Muscle of arm (tissue), 12 donors: ENCODE measurements around the gene LDAH. TPM values are rescaled to one million over a fixed set of nuclear protein-coding genes. Genes with fewer than 3 reads are reported as not detected.

Experiments
- DNase-seq: peaks from one replicate; pipeline ENCODE4 v3.0.0-alpha.2; 2013
- polyA plus RNA-seq, 12 donors: library from polyadenylated mRNA; unstranded; fragments of 120-200 nt; gene quantifications; one replicate each; pipeline ENCODE4 v1.2.1, GENCODE V29; 2013; ENCODE audit not compliant: insufficient read length in 12 of 12

Gene LDAH
- polyA plus RNA-seq, 12 donors = 8.4 to 18.4 (median 10.8) TPM; not detected in 1

- no peak for DNase-seq
Measured at GRCh38 chr2:20653695-20654534, 169.0 kb downstream of the LDAH start.

GRCh38 chr2:20652673-20653575, 170.0 kb downstream of the LDAH start:
- no peak for DNase-seq

- no peak for DNase-seq
Measured at GRCh38 chr2:20652141-20652540, 170.8 kb downstream of the LDAH start.

DNA sequence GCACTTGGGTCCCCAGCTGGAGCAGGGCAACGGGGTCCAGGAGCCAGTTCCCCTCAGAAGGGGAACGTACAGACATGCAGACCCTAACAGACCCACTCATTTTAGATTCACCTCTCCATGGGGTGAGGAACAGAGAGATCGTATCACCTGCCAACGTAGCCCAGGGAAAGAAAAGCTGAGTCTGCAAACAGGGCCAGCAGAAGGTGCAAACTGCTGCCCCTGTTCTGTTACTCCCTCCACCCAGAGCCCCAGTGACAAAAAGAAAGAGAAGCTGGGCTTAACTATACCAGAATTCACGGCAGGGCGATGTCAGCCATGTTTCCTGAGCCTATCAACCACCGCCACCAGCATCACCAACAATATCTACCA, 171.2 kb downstream of the LDAH start:
- no peak for DNase-seq

GRCh38 chr2:20650877-20651730, 171.8 kb downstream of the LDAH start, which contains the start of gene HS1BP3:
Gene HS1BP3, minus strand, starts transcription at chr2:20651098. Its CDS starts 35 bp downstream, at chr2:20651063.
- DNase-seq = peak; percentile 86

GRCh38 chr2:20650393-20650876, 172.5 kb downstream of the LDAH start:
- DNase-seq = no peak

GRCh38 chr2:20649976-20650375, 172.9 kb downstream of the LDAH start:
- DNase-seq = no peak

DNA sequence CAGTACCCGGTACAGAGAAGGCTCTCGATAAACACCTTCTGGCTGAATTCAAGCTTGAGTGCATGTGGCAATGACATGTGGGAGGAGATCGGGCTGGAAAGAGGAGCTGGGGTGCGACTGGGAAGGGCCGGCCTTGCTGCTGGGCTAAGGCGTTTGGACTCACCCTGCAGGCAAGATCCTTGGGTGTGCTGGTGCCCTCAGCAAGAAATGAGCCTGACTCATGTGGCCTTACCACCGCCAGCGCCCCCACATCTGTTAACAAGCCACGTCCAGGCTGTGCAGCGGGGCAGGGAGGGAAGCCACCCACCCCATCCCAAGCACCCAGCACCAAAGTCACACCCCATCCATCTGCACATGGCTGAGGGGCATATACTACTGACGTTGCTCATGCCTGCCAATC, 173.3 kb downstream of the LDAH start:
- no peak for DNase-seq

- DNase-seq = no peak
Measured at GRCh38 chr2:20648831-20649230, 174.1 kb downstream of the LDAH start.

DNA sequence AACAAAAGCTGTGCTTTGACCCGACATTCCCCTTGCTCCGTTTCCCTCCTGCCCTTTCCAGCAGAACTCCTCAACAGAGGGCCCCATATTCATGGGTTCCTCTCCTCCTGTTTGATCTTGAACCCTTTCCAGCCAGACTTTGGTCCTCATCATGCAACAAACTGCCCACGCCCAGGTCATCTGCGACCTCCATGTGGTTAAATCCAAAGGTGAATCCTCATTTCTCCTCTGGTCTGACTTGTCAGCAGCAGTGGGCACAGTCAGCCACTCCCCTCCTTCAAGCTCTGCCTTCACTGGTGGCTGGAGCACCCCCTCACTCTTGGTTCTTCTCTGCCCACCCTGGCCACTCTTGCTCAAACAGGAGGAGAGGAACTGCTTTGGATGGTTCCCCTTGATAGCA, 174.7 kb downstream of the LDAH start:
- no peak for DNase-seq

DNA sequence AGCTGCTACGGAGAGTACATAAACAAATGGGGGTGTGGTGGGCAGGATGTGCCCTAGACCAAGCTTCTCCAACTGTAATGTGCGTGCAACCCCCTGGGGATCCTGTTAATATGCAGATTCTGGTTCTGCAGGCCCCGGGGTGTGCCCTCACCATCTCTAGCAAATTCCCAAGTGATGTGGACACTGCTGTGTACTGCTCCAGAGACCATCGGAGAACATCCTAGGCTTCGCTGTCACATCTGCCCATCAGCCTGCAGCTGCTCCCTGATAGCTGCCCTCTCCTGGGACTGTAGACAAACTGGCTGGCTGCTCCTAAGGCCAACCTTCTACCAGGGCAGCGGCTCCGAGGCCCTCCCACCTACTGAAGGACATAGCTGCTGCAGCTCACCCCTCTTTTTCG, 175.2 kb downstream of the LDAH start:
- no peak for DNase-seq

- no peak for DNase-seq
Measured at GRCh38 chr2:20647211-20647610, 175.7 kb downstream of the LDAH start.

GRCh38 chr2:20646446-20646845, 176.5 kb downstream of the LDAH start:
- no peak for DNase-seq

DNA sequence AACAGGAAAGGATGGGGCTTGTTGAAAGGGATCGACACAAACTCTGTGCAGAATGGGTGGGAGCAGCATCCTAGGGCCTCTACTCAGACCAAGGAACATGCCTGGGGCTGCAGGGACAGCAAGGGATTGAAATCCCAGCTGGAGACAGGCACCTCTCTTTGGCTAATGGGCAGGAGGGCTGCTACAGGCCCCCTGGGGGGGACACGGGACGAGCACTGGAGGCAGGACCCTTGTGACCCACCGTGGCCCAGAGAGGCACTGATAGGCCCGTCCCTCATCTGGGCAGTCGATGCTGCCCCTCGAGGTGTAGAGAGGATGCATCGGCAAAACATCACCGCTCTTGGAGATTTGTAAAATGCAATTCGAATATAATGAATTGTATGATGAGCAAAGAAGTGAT, 177.1 kb downstream of the LDAH start:
- DNase-seq = no peak

DNA sequence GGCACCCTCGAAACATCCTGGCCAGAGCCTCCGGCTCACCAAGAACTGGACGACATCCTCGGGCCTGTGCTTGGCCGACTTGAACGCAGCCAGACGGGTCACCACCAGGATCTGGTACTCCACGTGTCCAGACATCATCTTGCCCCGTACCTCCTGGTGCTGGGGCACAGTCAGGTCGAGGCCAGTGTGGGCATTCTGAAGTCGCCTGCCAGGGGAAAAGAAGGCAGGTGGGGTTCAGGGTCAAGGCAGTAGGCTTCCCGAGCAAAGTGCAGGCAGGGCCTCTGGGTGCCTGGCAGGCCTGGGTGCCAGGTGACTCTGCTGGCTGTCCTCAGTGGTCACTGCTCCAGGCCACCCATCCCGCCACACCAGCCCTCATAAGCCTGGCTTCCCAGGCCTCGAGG, 177.6 kb downstream of the LDAH start:
- DNase-seq = no peak

DNA sequence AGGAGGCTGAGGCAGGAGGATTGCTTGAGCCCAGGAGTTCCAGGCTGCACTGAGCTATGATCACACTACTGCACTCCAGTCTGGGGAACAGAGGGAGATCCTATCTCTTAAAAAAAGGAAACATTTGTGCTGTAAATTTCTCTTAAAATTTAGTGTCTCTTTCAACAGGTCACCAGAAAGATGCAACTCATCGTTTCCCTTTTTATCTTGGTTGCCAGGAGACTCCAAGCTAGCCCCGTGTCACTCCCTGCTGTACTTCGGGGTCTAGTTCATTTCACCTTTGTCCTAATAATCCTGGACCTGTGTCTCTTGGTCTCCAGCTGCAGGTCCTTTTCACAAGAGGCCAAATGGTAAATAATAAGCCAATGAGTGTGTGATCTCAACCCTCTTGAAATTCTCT, 179.1 kb downstream of the LDAH start:
- DNase-seq = no peak

DNA sequence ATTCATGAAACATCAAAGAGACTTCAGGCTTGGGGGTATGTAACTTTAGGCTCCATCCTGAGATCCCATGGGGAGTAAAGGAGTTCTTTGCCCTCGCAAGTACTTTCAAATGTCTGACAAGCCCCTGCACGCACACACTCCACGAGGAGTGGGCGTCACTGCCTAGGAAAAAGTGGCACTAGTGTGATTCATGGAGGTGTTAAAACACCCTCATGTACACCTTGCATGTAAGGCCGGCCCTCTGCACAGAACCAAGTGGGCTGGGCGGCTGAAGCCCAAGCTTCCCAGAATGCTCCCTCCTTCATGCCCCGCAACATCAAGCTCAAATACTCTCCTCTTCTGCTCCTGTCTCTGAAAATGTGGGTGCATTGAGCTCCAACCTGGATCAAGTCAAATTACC, 179.8 kb downstream of the LDAH start:
- no peak for DNase-seq

GRCh38 chr2:20642055-20642971, 180.6 kb downstream of the LDAH start:
- peak; percentile 78 for DNase-seq

DNA sequence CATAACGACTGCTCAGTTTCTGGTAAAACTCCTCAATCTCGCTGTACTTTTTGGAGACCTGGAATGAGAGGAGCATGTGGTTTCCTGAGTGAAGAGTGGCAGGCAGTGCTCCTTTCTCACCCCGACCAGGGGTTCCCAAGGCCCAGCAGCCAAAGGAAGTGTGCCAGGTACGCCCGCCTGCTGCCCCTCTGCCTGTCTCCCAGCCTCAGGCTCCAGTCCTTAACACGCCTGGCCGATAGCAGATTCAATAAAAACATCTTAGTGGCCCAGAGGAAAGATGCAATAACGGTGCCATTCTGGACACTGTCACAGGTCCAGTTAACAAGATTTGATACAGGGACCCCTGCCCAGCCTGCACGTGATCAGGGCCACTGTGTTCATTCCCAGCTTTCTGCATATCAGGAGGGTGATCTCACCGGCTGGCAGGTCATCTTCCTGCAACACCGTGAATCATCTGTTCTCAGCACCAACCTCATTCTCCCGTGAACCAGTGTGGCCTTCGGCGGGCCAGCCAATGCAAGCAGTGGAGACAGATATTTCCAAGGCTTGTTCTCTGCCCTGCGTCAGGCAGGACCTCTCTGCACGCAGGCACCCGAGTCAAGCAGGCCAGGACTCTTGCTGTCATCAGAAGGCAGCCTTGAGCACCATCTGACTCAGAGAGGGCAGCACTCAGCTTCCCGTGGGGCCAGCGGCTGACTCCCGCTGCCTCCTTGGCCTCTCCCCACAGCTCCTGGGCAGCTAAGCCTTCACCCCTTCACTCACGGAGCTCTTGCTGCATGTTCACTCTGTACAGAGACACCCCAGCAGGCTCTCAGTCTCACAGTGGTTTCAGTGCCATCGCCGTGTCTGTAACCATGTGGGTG, 181.5 kb downstream of the LDAH start:
- no peak for DNase-seq
